DOHH2 (cell line): ENCODE measurements around the gene GPR153.

ENCODE experiments used
- H3F3A ChIP-seq: fragments of 200-600 bp; sonication (generic), shearing (Covaris generic); 2 replicates; pipeline ENCODE4 v1.6.0; 2016; ENCODE audit warnings: antibody characterized with exemption, mild to moderate bottlenecking; ENCODE audit not compliant: control insufficient read depth, insufficient read depth
- H3K27ac ChIP-seq: fragments of 200-600 bp; sonication (generic); 2 replicates; pipeline ENCODE4 v1.5.1; 2014; ENCODE audit warnings: low read depth, mild to moderate bottlenecking, low read length, moderate library complexity
- H3K27me3 ChIP-seq: fragments of 200-600 bp; sonication (generic); 2 replicates; pipeline ENCODE4 v1.6.1; 2014; ENCODE audit warnings: mild to moderate bottlenecking, low read length, mixed read lengths; ENCODE audit not compliant: control insufficient read depth
- H3K36me3 ChIP-seq: fragments of 200-600 bp; sonication (generic); 2 replicates; pipeline ENCODE4 v1.6.1; 2014; ENCODE audit warnings: mild to moderate bottlenecking, low read length, moderate library complexity, mixed read lengths; ENCODE audit not compliant: control insufficient read depth
- H3K4me1 ChIP-seq: fragments of 200-600 bp; sonication (generic); 2 replicates; pipeline ENCODE4 v1.6.1; 2014; ENCODE audit warnings: mild to moderate bottlenecking, low read length, mixed read lengths; ENCODE audit not compliant: control insufficient read depth
- H3K4me2 ChIP-seq: fragments of 200-600 bp; sonication (generic); 2 replicates; pipeline ENCODE4 v1.6.0; 2014; ENCODE audit warnings: mild to moderate bottlenecking, low read length, moderate library complexity
- H3K4me3 ChIP-seq: fragments of 200-600 bp; sonication (generic); 2 replicates; pipeline ENCODE4 v1.5.1; 2014; ENCODE audit warnings: mild to moderate bottlenecking, low read length, mixed read lengths
- H3K79me2 ChIP-seq: fragments of 200-600 bp; sonication (generic); 2 replicates; pipeline ENCODE4 v1.6.1; 2014; ENCODE audit warnings: mild to moderate bottlenecking, low read length, mixed read lengths; ENCODE audit not compliant: control insufficient read depth
- H3K9me2 ChIP-seq: fragments of 200-600 bp; sonication (generic); replicated peaks from 2 replicates; pipeline ENCODE4 v1.6.1; 2014; ENCODE audit warnings: mild to moderate bottlenecking, low read length, mixed read lengths; ENCODE audit not compliant: control insufficient read depth
- H3K9me3 ChIP-seq: fragments of 200-600 bp; sonication (generic); 2 replicates; pipeline ENCODE4 v1.6.1; 2014; ENCODE audit warnings: antibody characterized with exemption, low read length, mixed read lengths; ENCODE audit not compliant: control insufficient read depth, insufficient read depth
- H4K20me1 ChIP-seq: fragments of 200-600 bp; sonication (generic); 2 replicates; pipeline ENCODE4 v1.6.0; 2014; ENCODE audit warnings: low read depth, mild to moderate bottlenecking, antibody characterized with exemption, low read length, moderate library complexity; ENCODE audit not compliant: control insufficient read depth, insufficient read depth
- EZH2phosphoT487 ChIP-seq: fragments of 200-600 bp; sonication (generic); IDR thresholded peaks from 2 replicates; pipeline ENCODE4 v1.6.1; 2017; ENCODE audit warnings: borderline replicate concordance, mild to moderate bottlenecking, antibody characterized with exemption, low read length, moderate library complexity, mixed read lengths
- TF ChIP-seq, protein P1 (sequence below): fragments of 200-600 bp; sonication (generic); IDR thresholded peaks from one replicate; pipeline ENCODE4 v1.5.1; 2014; ENCODE audit warnings: antibody characterized with exemption, mild to moderate bottlenecking, low read depth, low read length; ENCODE audit not compliant: poor library complexity, severe bottlenecking

The GPR153 gene

DNA sequence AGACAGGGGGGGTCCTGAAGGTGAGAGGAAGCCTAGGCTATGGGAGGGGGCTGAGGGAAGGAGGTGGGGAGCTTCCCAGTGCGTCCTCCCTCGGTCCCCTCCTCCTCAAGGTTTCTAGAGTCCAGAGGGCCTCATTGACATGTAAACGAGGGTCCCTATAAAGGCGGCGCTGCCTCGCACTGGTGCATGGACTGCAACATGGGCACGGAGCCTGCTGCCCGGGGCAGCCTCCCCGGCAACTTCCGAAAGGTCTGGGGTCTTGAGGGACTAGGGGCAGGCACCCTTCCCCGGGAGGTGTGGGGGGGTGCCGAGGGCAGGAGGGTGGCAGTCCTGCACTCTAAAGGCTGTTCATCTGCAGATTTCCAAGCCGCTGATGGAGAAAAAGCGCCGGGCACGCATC is 16.9 kb downstream of the GPR153 start, which contains the start of gene HES3:
Gene HES3, plus strand, starts transcription at position 187 of the 400 bp plus-strand sequence. Its CDS starts 187 bp downstream, at position 374.
- Histone ChIP-seq H3K9me3 (no peaks in the 10 kb centered on the region), H3K4me3 (no peak within 1 kb of the TSS), H4K20me1 (peaks cover 6% of the 10 kb centered on the region; the same call in 1 of the 2 replicates), H3K4me1 (peaks cover 12% of the 10 kb centered on the region; the same call in 1 of the 2 replicates), H3K9me2 (no peaks in the 10 kb centered on the region), H3K27ac (no peak within 1 kb of the TSS), H3F3A (peaks cover 3% of the 10 kb centered on the region; the same call in 1 of the 2 replicates), H3K36me3 (no peaks in the 10 kb centered on the region), H3K79me2 (no peaks in the 10 kb centered on the region), H3K4me2 (no peak within 1 kb of the TSS), H3K27me3 (peaks cover 66% of the 10 kb centered on the region)
- TF ChIP-seq, protein P1, sequence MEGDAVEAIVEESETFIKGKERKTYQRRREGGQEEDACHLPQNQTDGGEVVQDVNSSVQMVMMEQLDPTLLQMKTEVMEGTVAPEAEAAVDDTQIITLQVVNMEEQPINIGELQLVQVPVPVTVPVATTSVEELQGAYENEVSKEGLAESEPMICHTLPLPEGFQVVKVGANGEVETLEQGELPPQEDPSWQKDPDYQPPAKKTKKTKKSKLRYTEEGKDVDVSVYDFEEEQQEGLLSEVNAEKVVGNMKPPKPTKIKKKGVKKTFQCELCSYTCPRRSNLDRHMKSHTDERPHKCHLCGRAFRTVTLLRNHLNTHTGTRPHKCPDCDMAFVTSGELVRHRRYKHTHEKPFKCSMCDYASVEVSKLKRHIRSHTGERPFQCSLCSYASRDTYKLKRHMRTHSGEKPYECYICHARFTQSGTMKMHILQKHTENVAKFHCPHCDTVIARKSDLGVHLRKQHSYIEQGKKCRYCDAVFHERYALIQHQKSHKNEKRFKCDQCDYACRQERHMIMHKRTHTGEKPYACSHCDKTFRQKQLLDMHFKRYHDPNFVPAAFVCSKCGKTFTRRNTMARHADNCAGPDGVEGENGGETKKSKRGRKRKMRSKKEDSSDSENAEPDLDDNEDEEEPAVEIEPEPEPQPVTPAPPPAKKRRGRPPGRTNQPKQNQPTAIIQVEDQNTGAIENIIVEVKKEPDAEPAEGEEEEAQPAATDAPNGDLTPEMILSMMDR: no peak
- no peak for TF ChIP-seq EZH2phosphoT487

DNA sequence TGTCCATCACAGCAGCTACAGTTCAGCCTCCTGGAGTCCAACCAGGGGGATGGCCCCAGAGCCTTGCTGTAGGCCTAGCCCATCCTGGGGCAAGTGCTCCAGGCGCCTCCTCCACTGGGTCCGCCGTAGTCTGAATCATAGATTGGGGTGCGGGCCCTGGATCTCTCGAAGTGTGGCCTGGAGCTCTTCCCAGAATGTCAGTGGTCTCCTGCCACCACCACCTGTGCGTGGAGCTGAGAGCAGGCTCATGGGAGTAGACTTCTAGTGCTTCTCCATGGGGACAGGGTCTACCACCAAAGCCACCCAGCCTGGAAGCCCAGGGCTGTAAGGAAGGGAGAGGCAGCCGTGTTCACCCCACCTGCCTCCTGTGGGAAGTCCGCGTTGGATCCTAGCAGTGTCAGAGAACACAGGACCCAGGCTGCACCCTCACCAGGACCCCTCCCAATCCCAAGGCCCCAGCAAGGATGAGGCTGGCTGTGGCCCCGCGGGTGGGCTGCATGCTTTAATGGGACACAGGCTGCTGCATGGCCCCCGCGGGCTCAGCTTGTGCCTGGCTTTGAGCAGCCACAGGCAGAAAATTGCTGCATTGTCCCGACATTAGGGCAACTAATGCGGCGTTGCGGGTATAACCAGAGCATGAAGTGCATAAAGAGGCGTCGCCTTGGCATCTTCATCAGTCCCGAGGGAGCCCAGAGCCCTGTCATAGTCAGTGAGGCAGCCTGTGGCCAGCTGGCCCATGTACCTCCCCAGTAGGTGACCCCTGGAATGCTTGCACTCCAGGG is 17.7 kb downstream of the GPR153 start:
- no peak overlapping the region for H3K27ac ChIP-seq
- H3K9me3 ChIP-seq: no peaks in the 10 kb centered on the region
- H3K4me3 ChIP-seq: no peak overlapping the region
- no peaks in the 10 kb centered on the region for H3K9me2 ChIP-seq
- H3F3A ChIP-seq: peaks cover 3% of the 10 kb centered on the region; the same call in 1 of the 2 replicates
- peaks cover 66% of the 10 kb centered on the region for H3K27me3 ChIP-seq
- peaks cover 12% of the 10 kb centered on the region; the same call in 1 of the 2 replicates for H3K4me1 ChIP-seq
- TF ChIP-seq, protein P1: no peak
- TF ChIP-seq EZH2phosphoT487: 0 out of 2 replicates have a peak, but pooled peaks have one; percentile 68
- peaks cover 6% of the 10 kb centered on the region; the same call in 1 of the 2 replicates for H4K20me1 ChIP-seq
- no peaks in the 10 kb centered on the region for H3K79me2 ChIP-seq
- H3K36me3 ChIP-seq: no peaks in the 10 kb centered on the region
- no peak overlapping the region for H3K4me2 ChIP-seq

DNA sequence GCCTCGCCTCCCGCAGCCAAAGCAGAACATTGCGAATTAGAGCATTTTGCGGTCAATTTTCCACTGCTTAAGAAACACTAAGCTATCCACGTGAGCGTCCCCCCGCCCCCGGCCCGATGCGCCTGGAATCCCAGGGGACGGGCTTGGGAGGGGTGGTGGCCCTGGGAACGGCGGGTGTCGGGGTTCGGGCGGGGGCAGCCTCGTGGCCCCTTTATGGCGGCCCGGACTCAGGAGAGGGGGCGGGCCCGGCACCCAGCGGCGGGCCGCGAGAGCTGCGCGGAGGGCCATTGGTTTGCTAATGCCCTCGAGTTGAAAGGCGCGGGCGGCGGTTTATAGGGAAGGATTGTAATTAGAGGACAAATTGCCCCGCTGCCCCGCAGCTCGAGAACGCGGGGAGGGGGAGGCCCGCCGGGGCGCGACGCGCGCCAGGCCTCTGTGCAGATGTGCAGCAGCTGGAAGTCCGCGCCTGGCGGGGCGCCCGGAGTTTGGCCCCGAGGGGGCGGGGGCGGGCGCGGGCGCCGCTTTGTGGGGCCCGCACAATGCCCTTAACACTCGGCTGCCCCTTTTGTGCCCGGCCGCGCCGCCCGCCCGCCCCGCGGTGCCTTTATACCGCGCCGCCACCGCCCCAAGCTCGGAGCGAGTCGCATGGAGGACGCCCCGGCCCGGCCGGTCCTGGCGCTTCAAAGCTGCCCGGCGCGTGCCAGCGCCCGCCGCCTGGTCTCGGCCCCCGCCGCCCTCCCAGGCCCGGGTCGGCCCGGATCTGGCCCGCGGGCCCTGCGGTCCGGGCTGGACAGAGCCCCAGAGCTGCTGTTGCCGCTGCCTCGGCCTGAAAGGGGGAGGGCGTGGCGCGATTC is 18.8 kb downstream of the GPR153 start:
- peaks cover 12% of the 10 kb centered on the region; the same call in 1 of the 2 replicates for H3K4me1 ChIP-seq
- no peaks in the 10 kb centered on the region for H3K79me2 ChIP-seq

More for the DNA sequence above, 18.8 kb downstream of the GPR153 start:
- H3F3A ChIP-seq: peaks cover 3% of the 10 kb centered on the region; the same call in 1 of the 2 replicates
- peak overlapping the region; percentile 4; the same call in 1 of the 2 replicates for H3K4me2 ChIP-seq
- no peaks in the 10 kb centered on the region for H3K36me3 ChIP-seq
- no peaks in the 10 kb centered on the region for H3K9me2 ChIP-seq
- no peak overlapping the region for H3K4me3 ChIP-seq
- peaks cover 6% of the 10 kb centered on the region; the same call in 1 of the 2 replicates for H4K20me1 ChIP-seq
- H3K27me3 ChIP-seq: peaks cover 65% of the 10 kb centered on the region
- H3K27ac ChIP-seq: no peak overlapping the region
- no peaks in the 10 kb centered on the region for H3K9me3 ChIP-seq
- TF ChIP-seq, protein P1: no peak
- peak; percentile 99 for TF ChIP-seq EZH2phosphoT487
